GM18951 (cell line): ENCODE data around the gene CHTF18.

Experiments
- POLR2A ChIP-seq: IDR thresholded peaks from 4 replicates; pipeline ENCODE4 v1.6.1; 2011; ENCODE audit warnings: mild to moderate bottlenecking; ENCODE audit not compliant: insufficient read length, insufficient read depth; ENCODE audit errors: extremely low read depth
- in situ Hi-C: fragments of 300-500 bp; cut with MboI; formaldehyde crosslinking; loops from one replicate; pipeline ENCODE4 v1.12.0; 2022; ENCODE audit warnings: low sequenced_read_pairs, mixed read lengths, inconsistent platforms; ENCODE audit not compliant: unreplicated experiment

Gene CHTF18

GRCh38 chr16:820748-821147 lies 32.3 kb downstream of the CHTF18 start:
- in situ Hi-C loops = no loop called here
- no peak for TF ChIP-seq POLR2A

DNA sequence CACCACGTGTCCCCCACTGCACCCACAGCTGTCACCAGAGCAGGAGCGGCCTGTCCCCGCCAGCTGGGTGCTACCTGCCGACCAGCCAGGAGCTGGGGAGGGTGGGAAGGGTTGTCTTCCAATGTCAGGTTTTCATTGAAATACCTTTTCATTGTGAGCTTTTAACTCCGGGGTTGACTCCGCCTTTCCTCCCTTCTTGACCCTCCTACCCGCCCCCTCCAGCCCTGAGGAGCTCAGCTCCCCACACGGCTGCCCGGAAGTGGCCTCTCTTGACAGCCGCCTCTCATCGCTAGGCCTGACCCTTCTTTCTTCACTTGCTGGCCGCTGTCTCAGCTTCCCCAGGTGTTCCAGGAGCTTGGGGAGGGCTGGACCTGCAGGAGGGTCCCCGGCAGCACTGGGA lies 33.3 kb downstream of the CHTF18 start:
- in situ Hi-C loops = no loop called here
- no peak for TF ChIP-seq POLR2A

- in situ Hi-C loops = no loop called here
- TF ChIP-seq POLR2A = no peak
Measured at GRCh38 chr16:822174-822908, 33.9 kb downstream of the CHTF18 start.

- no peak for TF ChIP-seq POLR2A
- in situ Hi-C loops = no loop called here
Measured at GRCh38 chr16:822909-823297, 34.5 kb downstream of the CHTF18 start.

DNA sequence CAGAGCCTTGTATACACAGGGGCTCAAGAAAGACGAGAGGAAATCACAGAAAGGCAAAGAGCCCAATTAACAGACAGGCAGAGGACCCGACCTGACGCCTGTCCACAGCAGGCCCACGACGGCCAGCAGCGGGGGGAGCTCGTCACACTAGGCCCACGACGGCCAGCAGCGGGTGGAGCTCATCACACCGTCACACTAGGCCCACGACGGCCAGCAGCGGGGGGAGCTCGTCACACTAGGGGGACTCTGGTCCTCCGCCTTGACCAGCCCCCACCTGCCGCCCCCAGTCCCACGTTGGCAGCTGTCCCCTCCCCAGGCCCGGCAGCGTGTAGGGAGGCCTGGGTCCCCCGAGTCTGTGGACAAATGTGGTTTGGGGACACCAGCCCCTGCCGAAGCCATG lies 35.8 kb downstream of the CHTF18 start:
- in situ Hi-C loops = no loop called here
- TF ChIP-seq POLR2A = no peak

GRCh38 chr16:824601-825000 lies 36.2 kb downstream of the CHTF18 start:
- TF ChIP-seq POLR2A = no peak
- in situ Hi-C loops = no loop called here

DNA sequence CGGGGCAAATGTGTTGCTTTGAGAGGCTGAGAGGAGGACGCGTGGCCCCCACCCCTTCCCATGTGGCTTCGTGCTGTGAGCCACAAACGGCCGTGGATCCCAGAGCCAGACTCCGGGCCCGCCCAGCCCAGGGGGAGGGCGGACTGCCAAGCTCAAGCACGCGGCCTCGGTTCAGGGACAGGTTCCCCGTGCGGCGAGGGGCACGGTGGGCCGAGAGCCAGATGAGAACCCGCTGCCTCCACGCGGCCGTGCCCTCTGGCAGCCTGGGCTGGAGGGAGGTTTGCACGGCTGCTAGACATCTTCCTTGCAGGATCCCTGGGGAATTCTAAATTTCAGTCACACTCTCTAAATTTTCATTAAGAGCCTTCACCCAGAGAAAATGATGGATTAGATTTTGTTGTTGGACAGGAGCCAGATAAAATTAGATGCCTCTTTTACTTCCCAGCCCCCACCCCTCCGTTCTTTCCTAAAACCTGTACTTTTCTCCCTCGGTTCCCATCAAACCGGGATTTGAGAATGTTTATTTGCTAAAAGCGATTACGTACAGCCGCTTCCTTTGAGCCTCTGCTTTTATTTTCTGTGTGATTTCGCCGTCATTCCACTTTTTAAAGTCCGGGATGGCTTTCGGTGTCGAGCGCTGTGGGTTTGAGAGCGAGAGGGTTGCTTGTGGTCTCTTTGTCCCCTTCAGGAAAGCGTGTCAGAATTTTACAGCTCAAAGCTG lies 37.1 kb downstream of the CHTF18 start:
- TF ChIP-seq POLR2A = no peak
- in situ Hi-C loops = loop anchor here (25.0 kb wide), 1 partner anchor 237 kb away; the partner anchor contains the start of gene SSTR5

DNA sequence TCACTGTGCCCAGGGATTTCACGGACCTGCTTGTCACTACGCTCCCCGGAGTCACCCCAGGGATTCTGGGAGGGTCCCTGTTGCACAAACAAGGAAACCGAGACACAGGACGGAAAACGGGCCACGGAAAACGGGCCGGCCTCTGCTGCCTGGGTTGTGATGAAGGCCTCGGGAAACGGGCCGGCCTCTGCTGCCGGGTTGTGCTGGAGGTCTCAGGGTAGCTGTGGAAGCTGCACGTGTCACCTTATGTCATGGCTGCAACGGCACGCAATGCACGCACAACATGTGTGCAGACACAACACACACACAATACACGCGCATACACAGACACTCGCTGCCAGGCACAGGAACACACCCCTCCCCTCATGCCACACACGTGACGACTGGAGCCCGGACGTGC lies 39.1 kb downstream of the CHTF18 start:
- in situ Hi-C loops = loop anchor here (25.0 kb wide), 1 partner anchor 235 kb away; the partner anchor contains the start of gene SSTR5
- no peak for TF ChIP-seq POLR2A

DNA sequence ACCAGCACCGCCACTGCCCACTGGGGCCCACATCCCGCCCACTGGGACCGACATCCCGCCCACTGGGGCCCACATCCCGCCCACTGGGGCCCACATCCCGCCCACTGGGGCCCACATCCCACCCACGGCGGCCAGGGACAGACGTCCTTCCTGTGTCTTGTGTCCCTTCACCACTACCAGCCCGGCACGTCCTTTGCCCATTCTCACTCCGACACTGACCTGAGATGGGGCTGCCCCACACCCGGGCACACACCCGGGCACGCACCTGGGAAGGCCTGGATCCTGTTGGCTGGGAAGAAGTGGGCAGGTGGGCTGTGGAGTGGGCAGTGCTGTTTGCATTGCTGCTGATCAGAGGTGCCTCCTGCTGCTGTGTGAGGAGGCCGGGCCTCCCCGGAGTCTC lies 40.5 kb downstream of the CHTF18 start:
- TF ChIP-seq POLR2A = no peak
- in situ Hi-C loops = loop anchor here (25.0 kb wide), 1 partner anchor 233 kb away; the partner anchor contains the start of gene SSTR5

DNA sequence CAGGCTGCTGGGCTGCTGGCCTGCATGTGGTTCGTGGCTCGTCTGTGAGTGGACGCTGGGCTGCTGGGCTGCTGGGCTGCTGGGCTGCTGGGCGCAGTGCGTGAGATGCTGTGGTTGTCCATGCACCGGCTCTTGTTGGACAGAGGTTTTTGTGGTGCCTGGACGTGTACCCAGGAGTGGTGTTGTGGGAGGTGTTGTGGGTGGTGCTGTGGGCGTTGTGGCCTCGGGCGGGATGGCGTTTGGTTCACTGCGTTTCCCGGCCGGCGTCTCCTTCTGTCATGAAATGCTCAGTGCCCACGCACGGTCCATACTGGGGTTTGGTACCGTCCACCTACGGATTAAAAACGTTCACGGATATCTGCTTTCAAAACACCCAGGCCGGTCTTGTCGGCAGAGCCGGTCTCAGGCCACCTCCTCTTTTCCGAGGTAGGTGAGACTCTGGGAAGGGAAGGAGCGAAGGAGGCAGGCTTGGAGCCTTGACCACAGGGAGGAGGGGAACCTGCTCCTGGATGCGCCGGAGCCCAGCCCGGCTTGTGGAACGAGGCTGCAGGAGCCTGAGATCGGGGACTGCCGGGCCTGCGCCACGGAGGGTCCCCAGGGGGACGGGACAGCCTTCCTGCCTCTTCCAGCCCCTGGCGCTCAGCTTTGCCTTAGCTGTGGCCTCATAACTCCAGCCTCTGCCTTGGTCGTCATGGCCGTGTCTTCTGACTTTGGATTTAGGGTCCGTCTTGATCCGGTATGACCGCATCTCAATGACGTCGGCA lies 41.9 kb downstream of the CHTF18 start:
- in situ Hi-C loops = loop anchor here (25.0 kb wide), 1 partner anchor 232 kb away; the partner anchor contains the start of gene SSTR5
- no peak for TF ChIP-seq POLR2A

GRCh38 chr16:830871-831570 lies 42.6 kb downstream of the CHTF18 start:
- in situ Hi-C loops = loop anchor here (25.0 kb wide), 1 partner anchor 231 kb away; the partner anchor contains the start of gene SSTR5
- no peak for TF ChIP-seq POLR2A

DNA sequence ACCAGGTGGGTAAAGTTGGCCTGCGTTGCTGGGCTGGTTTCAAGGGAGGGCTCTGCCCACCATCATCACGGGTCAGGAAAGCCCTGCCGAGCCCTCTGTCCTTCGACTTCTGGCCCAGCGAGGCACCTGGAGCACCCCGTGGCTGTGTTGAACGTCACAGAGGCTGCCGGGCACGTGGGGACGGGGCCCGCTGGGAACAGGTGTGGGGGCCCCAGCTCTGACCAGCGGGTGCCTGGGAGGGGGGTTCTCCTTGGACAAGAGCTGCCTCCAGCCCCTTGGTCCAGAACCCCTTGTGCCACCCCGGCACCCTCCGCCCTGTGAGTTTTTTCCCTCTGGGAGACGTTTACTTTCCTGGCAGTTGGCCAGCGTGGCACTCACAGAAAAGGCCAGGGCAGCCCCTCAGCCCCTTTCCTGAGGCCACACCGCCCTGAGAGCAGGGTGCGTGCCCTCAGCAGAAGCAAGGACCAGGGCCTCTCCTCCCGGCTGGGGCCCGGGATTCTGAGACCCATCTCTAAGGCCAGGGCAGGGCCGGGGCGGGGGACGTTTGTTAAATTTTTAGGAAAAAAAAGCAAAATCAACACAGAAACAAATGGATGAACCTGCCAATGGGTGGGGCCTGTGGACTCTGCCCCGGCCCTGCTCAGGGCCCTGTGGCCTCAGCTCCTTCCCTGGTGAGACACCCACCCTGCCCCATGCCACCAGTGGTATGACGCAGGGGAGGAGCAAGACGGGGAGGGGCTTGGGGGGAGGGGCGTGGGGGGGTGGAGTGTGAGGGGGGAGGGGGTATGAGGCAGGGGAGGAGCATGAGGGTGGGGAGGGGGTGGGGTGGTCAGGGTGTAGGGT lies 43.4 kb downstream of the CHTF18 start:
- in situ Hi-C loops = loop anchor here (25.0 kb wide), 1 partner anchor 231 kb away; the partner anchor contains the start of gene SSTR5
- TF ChIP-seq POLR2A = no peak
